ENCODE data around the gene NDRG2. TPM values are rescaled to one million over a fixed set of nuclear protein-coding genes. Genes with fewer than 3 reads are reported as not detected.

The NDRG2 gene
- total and polyA plus RNA-seq, 9 of the 15 experiments (the other 6 are each of a cell fraction or from before 2014, with no cell fraction given): 10.1 to 105 (median 41.0) TPM

- no peaks in the 10 kb centered on the region for H3K9me3 ChIP-seq (replicated peaks; ENCODE audit: control insufficient read depth, insufficient read depth, low read depth, low read length)
- H3K27ac ChIP-seq (ENCODE audit: extremely low read depth, low read depth, low read length): no peak overlapping the region
- ChIA-PET POLR2A (interaction anchor here (0.6 to 1.3 kb wide), 2 partner anchors 13 to 1220 kb away, joined by 3 read pairs; no protein-coding TSS in a partner anchor), CTCF (ENCODE audit: low intra/inter-chr PET ratio) (no interaction called here)
- H3K27me3 ChIP-seq (ENCODE audit: control insufficient read depth in 2 of 2, insufficient read depth in 2 of 2, low read length in 2 of 2): no peaks in the 10 kb centered on the region
- no peak overlapping the region for H2AFZ ChIP-seq (ENCODE audit: low read depth, low read length)
- no peak overlapping the region for H3K4me2 ChIP-seq (ENCODE audit: insufficient read depth, low read length)
- intact Hi-C loops (cut with micrococcal nuclease) (no loop called here), in situ Hi-C loops (cut with MboI) (no loop called here)
- H3K4me3 ChIP-seq: no peak overlapping the region
- DNase-seq (ENCODE audit: extremely low read depth in 1 of 4, low spot score in 3 of 4): no peak
- peaks cover 0 to 9% of the 10 kb centered on the region in 2 experiments; a peak in 3 of 5 replicates for H3K4me1 ChIP-seq (replicated peaks in 1 of 2; ENCODE audit: control insufficient read depth in 2 of 2, insufficient read depth in 2 of 2, low read length in 2 of 2)
- H3K36me3 ChIP-seq (ENCODE audit: control insufficient read depth, insufficient read depth, low read length): no peaks in the 10 kb centered on the region
- FAIRE-seq: no peak
- WGBS (ENCODE audit: insufficient coverage, low coverage, missing lambda C conversion rate): 28% methylated on average over 5 of the region's 5 CpGs
- ATAC-seq: no peak
- no peaks in the 10 kb centered on the region for H3K9me1 ChIP-seq (ENCODE audit: control insufficient read depth, insufficient read depth, low read length)
- no peaks in the 10 kb centered on the region for H4K20me1 ChIP-seq (replicated peaks; ENCODE audit: control insufficient read depth, insufficient read depth, low read length)
- no TSS peak for BruUV-seq (replicated peaks)
- TF ChIP-seq, protein P1, sequence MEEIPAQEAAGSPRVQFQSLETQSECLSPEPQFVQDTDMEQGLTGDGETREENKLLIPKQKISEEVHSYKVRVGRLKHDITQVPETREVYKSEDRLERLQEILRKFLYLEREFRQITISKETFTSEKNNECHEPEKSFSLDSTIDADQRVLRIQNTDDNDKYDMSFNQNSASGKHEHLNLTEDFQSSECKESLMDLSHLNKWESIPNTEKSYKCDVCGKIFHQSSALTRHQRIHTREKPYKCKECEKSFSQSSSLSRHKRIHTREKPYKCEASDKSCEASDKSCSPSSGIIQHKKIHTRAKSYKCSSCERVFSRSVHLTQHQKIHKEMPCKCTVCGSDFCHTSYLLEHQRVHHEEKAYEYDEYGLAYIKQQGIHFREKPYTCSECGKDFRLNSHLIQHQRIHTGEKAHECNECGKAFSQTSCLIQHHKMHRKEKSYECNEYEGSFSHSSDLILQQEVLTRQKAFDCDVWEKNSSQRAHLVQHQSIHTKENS (CRISPR knock-in tag; IDR thresholded peaks at IDR 0.05): no peak
- TF ChIP-seq RB1 (IDR thresholded peaks at IDR 0.05; ENCODE audit: low read depth) (no peak), CREB5 (CRISPR knock-in tag; IDR thresholded peaks at IDR 0.05) (no peak), CHD4 (IDR thresholded peaks at IDR 0.05; ENCODE audit: insufficient read depth, insufficient replicate concordance, low read depth, low read length, poor library complexity, severe bottlenecking) (no peak), RBM39 (optimal IDR thresholded peaks at IDR 0.05; ENCODE audit: low read depth, low read length) (no peak), ZNF668 (CRISPR knock-in tag; IDR thresholded peaks at IDR 0.05) (no peak), ZNF644 (tag; IDR thresholded peaks at IDR 0.05; ENCODE audit: low read depth) (no peak), KLF10 (CRISPR knock-in tag; IDR thresholded peaks at IDR 0.05) (no peak), ZNF239 (CRISPR knock-in tag; IDR thresholded peaks at IDR 0.05) (no peak), HNRNPL (IDR thresholded peaks at IDR 0.05; ENCODE audit: low read depth, low read length) (no peak), ZNF41 (CRISPR knock-in tag; conservative IDR thresholded peaks at IDR 0.05) (no peak)
- H3K9ac ChIP-seq (ENCODE audit: insufficient read depth in 1 of 2, low read depth in 2 of 2, low read length in 2 of 2): no peak overlapping the region; a peak in 1 of 4 replicates
- H3K79me2 ChIP-seq (ENCODE audit: control insufficient read depth, insufficient read depth, low read length): no peaks in the 10 kb centered on the region
Observed at GRCh38 chr14:21032326-21033132, 7.7 kb upstream of the NDRG2 start.

All from K562 (cell line).